Panc1 (cell line): ENCODE data around the gene PSMB2. TPM values are rescaled to one million over a fixed set of nuclear protein-coding genes. Genes with fewer than 3 reads are reported as not detected.
A peak's percentile ranks its signal among the peaks of the same experiment; 100 is the strongest.

Experiments
- ATAC-seq: fragments of 200-7000 bp; cut with Tn5 transposase; 2 replicates; pipeline ENCODE4 v1.9.1; 2020; ENCODE audit warnings: mild to moderate bottlenecking, moderate library complexity
- BruUV-seq: library from RNA; stranded (reverse); fragments of 400-500 nt; replicated peaks from 2 replicates; lab custom pipeline; 2021; lab: Mats Ljungman, UMichigan
- CTCF ChIA-PET: fragments of 300-600 bp; sonication (Branson Sonifier 250); formaldehyde crosslinking; loops from one replicate; lab custom pipeline; 2022; ENCODE audit warnings: antibody characterized with exemption; lab: Charles Lee
- POLR2A ChIA-PET: fragments of 300-600 bp; sonication (Branson Sonifier 250); formaldehyde crosslinking; loops from one replicate; lab custom pipeline; 2022; ENCODE audit warnings: antibody characterized with exemption; lab: Charles Lee
- DNase-seq: peaks from one replicate; pipeline ENCODE4 v3.0.0-alpha.2; 2010; ENCODE audit warnings: low read depth, low spot score
- H3K27ac ChIP-seq: 2 replicates; pipeline ENCODE4 v1.5.1; 2011; ENCODE audit warnings: mild to moderate bottlenecking, low read length, inconsistent platforms
- H3K27me3 ChIP-seq: fragments of 200-500 bp; sonication (Bioruptor generic); 2 replicates; pipeline ENCODE4 v1.6.0; 2014; ENCODE audit warnings: low read length, inconsistent platforms; ENCODE audit not compliant: control insufficient read depth, insufficient read depth
- H3K36me3 ChIP-seq: fragments of 200-500 bp; sonication (Bioruptor generic); 2 replicates; pipeline ENCODE4 v1.5.1; 2014; ENCODE audit warnings: inconsistent platforms, mild to moderate bottlenecking, low read length, moderate library complexity; ENCODE audit not compliant: control insufficient read depth, insufficient read depth
- H3K4me1 ChIP-seq: 2 replicates; pipeline ENCODE4 v1.5.1; 2011; ENCODE audit warnings: inconsistent platforms, mild to moderate bottlenecking, low read length, moderate library complexity; ENCODE audit not compliant: control insufficient read depth, insufficient read depth
- H3K4me3 ChIP-seq, 2 experiments: 2 replicates each; pipeline ENCODE4 v1.5.1; 2011 to 2012; ENCODE audit warnings: low read depth in 2 of 2, low read length in 2 of 2, mild to moderate bottlenecking in 2 of 2, inconsistent platforms in 1 of 2, moderate library complexity in 1 of 2
- H3K9me3 ChIP-seq: fragments of 200-500 bp; sonication (Bioruptor generic); 2 replicates; pipeline ENCODE4 v1.5.1; 2014; ENCODE audit warnings: low read depth, mild to moderate bottlenecking, inconsistent platforms, low read length, moderate library complexity; ENCODE audit not compliant: control insufficient read depth, insufficient read depth
- CTCF ChIP-seq: fragments of 450-650 bp; IDR thresholded peaks from 2 replicates; pipeline ENCODE4 v1.5.1; 2017; ENCODE audit warnings: mild to moderate bottlenecking
- POLR2AphosphoS5 ChIP-seq: IDR thresholded peaks from 2 replicates; pipeline ENCODE4 v1.6.1; 2012; ENCODE audit warnings: mild to moderate bottlenecking, low read depth, low read length, moderate library complexity
- REST ChIP-seq, 2 experiments: IDR thresholded peaks; 2 replicates each; pipeline ENCODE4 v1.6.1; 2011 to 2012; ENCODE audit warnings: low read depth in 2 of 2, control low read depth in 1 of 2, low read length in 1 of 2, mild to moderate bottlenecking in 1 of 2, moderate library complexity in 1 of 2; ENCODE audit not compliant: insufficient read depth in 1 of 2
- SIN3A ChIP-seq: IDR thresholded peaks from 2 replicates; pipeline ENCODE4 v1.6.1; 2012; ENCODE audit warnings: low read depth, mild to moderate bottlenecking, low read length, moderate library complexity, borderline replicate concordance; ENCODE audit not compliant: insufficient read depth
- TCF7L2 ChIP-seq: IDR thresholded peaks from 2 replicates; pipeline ENCODE4 v1.6.1; 2011; ENCODE audit warnings: mild to moderate bottlenecking, low read depth, low read length, inconsistent platforms
- in situ Hi-C: cut with HindIII; loops from 2 replicates; pipeline ENCODE4 v1.10.0; 2016; ENCODE audit warnings: low sequenced_read_pairs, low pct_unique_long_range_greater_than_20kb
- intact Hi-C: fragments of 100-400 bp; cut with micrococcal nuclease; formaldehyde crosslinking; loops from one replicate; pipeline ENCODE4 v1.10.0; 2022; ENCODE audit not compliant: unreplicated experiment
- total RNA-seq: library from RNA; stranded (reverse); gene quantifications from one replicate; pipeline ENCODE4 v1.2.1, GENCODE V29; 2021; ENCODE audit not compliant: unreplicated experiment

Gene PSMB2
- total RNA-seq, 1 experiment from 2014 or later = 95.0 TPM

GRCh38 chr1:35554266-35555211, 86.8 kb downstream of the PSMB2 start:
- CTCF ChIA-PET = no interaction called here
- POLR2A ChIA-PET = no interaction called here
- TF ChIP-seq SIN3A = no peak
- no peak for TF ChIP-seq POLR2AphosphoS5
- TF ChIP-seq TCF7L2 = no peak
- TF ChIP-seq REST (IDR thresholded peaks at IDR 0.05; ENCODE audit: insufficient read depth in 1 of 2, low read depth in 2 of 2, low read length in 1 of 2) = no peak
- no peak for TF ChIP-seq CTCF
- no peaks in the 10 kb centered on the region for H3K27me3 ChIP-seq
- H3K36me3 ChIP-seq = peaks cover 10% of the 10 kb centered on the region; the same call in 1 of the 2 replicates
- in situ Hi-C loops = no loop called here
- H3K27ac ChIP-seq = peak overlapping the region; percentile 12; the same call in 1 of the 2 replicates
- peaks cover 32% of the 10 kb centered on the region for H3K4me1 ChIP-seq
- intact Hi-C loops = no loop called here
- no TSS peak for BruUV-seq
- H3K9me3 ChIP-seq = no peaks in the 10 kb centered on the region
- DNase-seq (no peak), ATAC-seq (no peak)
- H3K4me3 ChIP-seq = no peak overlapping the region

- no peak for ATAC-seq
- ChIA-PET POLR2A (no interaction called here), CTCF (no interaction called here)
- peaks cover 10% of the 10 kb centered on the region; the same call in 1 of the 2 replicates for H3K36me3 ChIP-seq
- no TSS peak for BruUV-seq
- TF ChIP-seq SIN3A (no peak), REST (IDR thresholded peaks at IDR 0.05; ENCODE audit: insufficient read depth in 1 of 2, low read depth in 2 of 2, low read length in 1 of 2) (no peak), TCF7L2 (no peak), POLR2AphosphoS5 (no peak), CTCF (no peak)
- no peak overlapping the region for H3K27ac ChIP-seq
- in situ Hi-C loops = no loop called here
- peaks cover 27% of the 10 kb centered on the region for H3K4me1 ChIP-seq
- no peaks in the 10 kb centered on the region for H3K27me3 ChIP-seq
- no peak overlapping the region for H3K4me3 ChIP-seq
- intact Hi-C loops = no loop called here
- DNase-seq = no peak
- no peaks in the 10 kb centered on the region for H3K9me3 ChIP-seq
These were observed 87.5 kb downstream of the PSMB2 start for GRCh38 chr1:35553851-35554250.
